Measurements from ENCODE around the gene CYB561D1. TPM values are rescaled to one million over a fixed set of nuclear protein-coding genes. Genes with fewer than 3 reads are reported as not detected.
A peak's percentile ranks its signal among the peaks of the same experiment; 100 is the strongest.
"Not testable (repeated sequence)": the region's sequence is repeated elsewhere in the genome, so short reads cannot be mapped to it uniquely, and the experiment has no call there.

CYB561D1 gene
- total and polyA plus RNA-seq, 2 of the 13 experiments (the other 11 are each of a cell fraction or from before 2014, with no cell fraction given): 3.9 to 4.1 TPM

- Histone ChIP-seq H3K79me2 (ENCODE audit: insufficient read depth, low read length) (no peaks in the 10 kb centered on the region), H3K4me1 (ENCODE audit: insufficient read depth, low read length) (peaks cover 22% of the 10 kb centered on the region), H3K27me3 (ENCODE audit: control insufficient read depth in 1 of 2, insufficient read depth in 2 of 2, low read length in 2 of 2) (peaks cover 1 to 44% of the 10 kb centered on the region in 2 experiments; a peak in 3 of 5 replicates), H3K27ac (ENCODE audit: extremely low read length, insufficient read depth, low read length) (no peak overlapping the region), H3K9ac (ENCODE audit: insufficient read depth, low read depth, low read length) (no peak overlapping the region), H2AFZ (ENCODE audit: low read length) (no peak overlapping the region), H3K9me3 (ENCODE audit: low read length) (no peaks in the 10 kb centered on the region), H3K36me3 (replicated peaks in 1 of 2; ENCODE audit: control insufficient read depth in 1 of 2, insufficient read depth in 2 of 2, low read length in 2 of 2) (no peaks in the 10 kb centered on the region), H4K20me1 (ENCODE audit: insufficient read depth, low read length) (no peaks in the 10 kb centered on the region), H3K4me2 (ENCODE audit: low read depth, low read length) (no peak overlapping the region), H3K4me3 (replicated peaks in 1 of 3; ENCODE audit: insufficient read depth in 1 of 3, low read depth in 2 of 3, low read length in 3 of 3) (no peak overlapping the region)
- TF ChIP-seq RAD51 (IDR thresholded peaks at IDR 0.05; ENCODE audit: borderline replicate concordance) (peak; percentile 29; the same call in 1 of the 2 replicates), SOX5 (CRISPR knock-in tag; IDR thresholded peaks at IDR 0.05; ENCODE audit: borderline replicate concordance) (no peak)
- no TSS peak for BruUV-seq (replicated peaks)
- WGBS (ENCODE audit: low lambda C conversion rate): 25% methylated on average over 1 of the region's 1 CpG
- ChIA-PET POLR2A (no interaction called here), CTCF (ENCODE audit: low intra/inter-chr PET ratio, low total read pairs) (no interaction called here)
- intact Hi-C loops (cut with micrococcal nuclease; ENCODE audit: unreplicated experiment) (no loop called here), in situ Hi-C loops (cut with HindIII; ENCODE audit: extremely low pct_ligation_motif_present, low pct_unique_long_range_greater_than_20kb) (no loop called here)
- FAIRE-seq: no peak
- ATAC-seq: no peak
- no peak for DNase-seq (ENCODE audit: low spot score)
Measured at GRCh38 chr1:109444346-109444745, 49.5 kb upstream of the CYB561D1 start.

- H3K79me2 ChIP-seq (ENCODE audit: insufficient read depth, low read length); BruUV-seq (replicated peaks); FAIRE-seq; CTCF ChIA-PET (ENCODE audit: low intra/inter-chr PET ratio, low total read pairs); H4K20me1 ChIP-seq (ENCODE audit: insufficient read depth, low read length); H3K4me3 ChIP-seq (replicated peaks in 1 of 3; ENCODE audit: insufficient read depth in 1 of 3, low read depth in 2 of 3, low read length in 3 of 3); H3K4me2 ChIP-seq (ENCODE audit: low read depth, low read length); H3K9ac ChIP-seq (ENCODE audit: insufficient read depth, low read depth, low read length); H2AFZ ChIP-seq (ENCODE audit: low read length); intact Hi-C loops (cut with micrococcal nuclease; ENCODE audit: unreplicated experiment); H3K9me3 ChIP-seq (ENCODE audit: low read length); H3K36me3 ChIP-seq (replicated peaks in 1 of 2; ENCODE audit: control insufficient read depth in 1 of 2, insufficient read depth in 2 of 2, low read length in 2 of 2); H3K4me1 ChIP-seq (ENCODE audit: insufficient read depth, low read length); in situ Hi-C loops (cut with HindIII; ENCODE audit: extremely low pct_ligation_motif_present, low pct_unique_long_range_greater_than_20kb); DNase-seq (ENCODE audit: low spot score); ATAC-seq; H3K27ac ChIP-seq (ENCODE audit: extremely low read length, insufficient read depth, low read length): not testable (repeated sequence)
- POLR2A ChIA-PET: interaction anchor here (0.7 kb wide), 1 partner anchor 32 kb away, joined by 3 read pairs; no protein-coding TSS in a partner anchor
- H3K27me3 ChIP-seq (ENCODE audit: control insufficient read depth in 1 of 2, insufficient read depth in 2 of 2, low read length in 2 of 2): peaks cover 1 to 44% of the 10 kb centered on the region in 2 experiments; a peak in 3 of 5 replicates
- WGBS (ENCODE audit: low lambda C conversion rate): 26% methylated on average over 11 of the region's 11 CpGs
Measured at GRCh38 chr1:109445949-109446695, 47.8 kb upstream of the CYB561D1 start.
